Keratinocyte (primary cell): ENCODE results near the gene RTP2. TPM values are rescaled to one million over a fixed set of nuclear protein-coding genes. Genes with fewer than 3 reads are reported as not detected.

Source experiments
- DNase-seq: peaks from one replicate; pipeline ENCODE4 v3.0.0-alpha.2; 2011; ENCODE audit warnings: low read depth, missing footprints, low spot score
- FAIRE-seq: peaks from 2 replicates; lab custom pipeline; 2011; peaks lifted over from hg19 to GRCh38; lab: Jason Lieb, UNC
- H2AFZ ChIP-seq: 2 replicates; pipeline ENCODE4 v1.6.0; 2012; ENCODE audit warnings: low read length, control low read depth, inconsistent platforms; ENCODE audit not compliant: control insufficient read depth
- H3K27ac ChIP-seq: 2 replicates; pipeline ENCODE4 v1.5.1; 2011; ENCODE audit warnings: low read length; ENCODE audit not compliant: control insufficient read depth, insufficient read depth
- H3K27me3 ChIP-seq: 3 replicates; pipeline ENCODE4 v1.6.0; 2011; ENCODE audit warnings: low read length; ENCODE audit not compliant: control insufficient read depth, insufficient read depth; ENCODE audit errors: extremely low read depth
- H3K36me3 ChIP-seq, 2 experiments: 2 replicates in 1 of 2; 3 replicates in 1 of 2; pipeline ENCODE4 v1.5.1; 2011; ENCODE audit warnings: low read length in 2 of 2, mild to moderate bottlenecking in 1 of 2; ENCODE audit not compliant: control insufficient read depth in 2 of 2, insufficient read depth in 2 of 2; ENCODE audit errors: extremely low read depth in 1 of 2
- H3K4me1 ChIP-seq: 3 replicates; pipeline ENCODE4 v1.5.1; 2011; ENCODE audit warnings: low read length; ENCODE audit not compliant: control insufficient read depth, insufficient read depth; ENCODE audit errors: extremely low read depth
- H3K4me2 ChIP-seq: 3 replicates; pipeline ENCODE4 v1.6.0; 2011; ENCODE audit warnings: low read depth, low read length; ENCODE audit not compliant: control insufficient read depth, insufficient read depth; ENCODE audit errors: extremely low read depth
- H3K4me3 ChIP-seq, 3 experiments: fragments of 200-600 bp in 1 of 3; sonication (generic) in 1 of 3; 2 replicates in 2 of 3; 3 replicates in 1 of 3; pipeline ENCODE4 v1.5.1; 2011 to 2016; ENCODE audit warnings: low read length in 3 of 3, mild to moderate bottlenecking in 3 of 3, control low read depth in 2 of 3, inconsistent platforms in 1 of 3, low read depth in 1 of 3, mixed read lengths in 1 of 3, mixed run types in 1 of 3, moderate library complexity in 1 of 3; ENCODE audit not compliant: control insufficient read depth in 2 of 3, insufficient read depth in 2 of 3; ENCODE audit errors: extremely low read depth in 1 of 3
- H3K79me2 ChIP-seq: 2 replicates; pipeline ENCODE4 v1.6.0; 2012; ENCODE audit warnings: low read length; ENCODE audit not compliant: control insufficient read depth, insufficient read depth
- H3K9ac ChIP-seq: 3 replicates; pipeline ENCODE4 v1.6.0; 2011; ENCODE audit warnings: low read length; ENCODE audit not compliant: control insufficient read depth, insufficient read depth; ENCODE audit errors: extremely low read depth
- H3K9me1 ChIP-seq: 3 replicates; pipeline ENCODE4 v1.6.0; 2011; ENCODE audit warnings: low read length; ENCODE audit not compliant: control insufficient read depth, insufficient read depth; ENCODE audit errors: extremely low read depth
- H3K9me3 ChIP-seq: 2 replicates; pipeline ENCODE4 v1.5.1; 2012; ENCODE audit warnings: low read depth, low read length; ENCODE audit not compliant: control insufficient read depth
- H4K20me1 ChIP-seq: 3 replicates; pipeline ENCODE4 v1.6.0; 2011; ENCODE audit warnings: low read length; ENCODE audit not compliant: control insufficient read depth, insufficient read depth; ENCODE audit errors: extremely low read depth
- EZH2 ChIP-seq: IDR thresholded peaks from one replicate; pipeline ENCODE4 v1.6.1; 2012; ENCODE audit warnings: inconsistent platforms, mild to moderate bottlenecking, low read length, moderate library complexity
- dilution Hi-C: fragments of 300-500 bp; cut with MboI; formaldehyde crosslinking; loops from one replicate; pipeline ENCODE4 v1.7.0; 2020; ENCODE audit warnings: low sequenced_read_pairs; ENCODE audit not compliant: extremely low pct_ligation_motif_present
- polyA plus RNA-seq, 5 experiments: library from polyadenylated mRNA; depleted of rRNA in 3 of 5; stranded (reverse) in 3 of 5; stranded (forward) in 1 of 5; unstranded in 1 of 5; fragments of >200 nt; gene quantifications; 1 replicate in 1 of 5; 2 replicates in 3 of 5; 3 replicates in 1 of 5; pipeline versions ENCODE4 v1.2.1 to v1.2.3, GENCODE V29; 2011 to 2012; ENCODE audit warnings: missing spikeins in 2 of 5, low read depth in 1 of 5, low replicate concordance in 1 of 5
- TF ChIP-seq, protein P1 (sequence below), 3 experiments: IDR thresholded peaks in 1 of 3; conservative IDR thresholded peaks in 1 of 3; optimal IDR thresholded peaks in 1 of 3; 2 replicates in 2 of 3; 3 replicates in 1 of 3; pipeline versions ENCODE3 to v1.5.1; 2011; ENCODE audit warnings: low read length in 3 of 3, mild to moderate bottlenecking in 3 of 3, moderate library complexity in 2 of 3, control low read depth in 1 of 3, inconsistent platforms in 1 of 3; ENCODE audit not compliant: insufficient read depth in 2 of 3; ENCODE audit errors: extremely low read depth in 1 of 3

The RTP2 gene
- polyA plus RNA-seq, 1 donor (not counting 4 experiments of a cell fraction or from before 2014, with no cell fraction given): not detected

GRCh38 chr3:187734841-187735240 lies 32.5 kb upstream of the RTP2 start:
- no peaks in the 10 kb centered on the region for H3K27me3 ChIP-seq
- H2AFZ ChIP-seq: no peak overlapping the region
- H3K4me1 ChIP-seq: peaks cover 32% of the 10 kb centered on the region
- no peaks in the 10 kb centered on the region for H4K20me1 ChIP-seq
- no peak overlapping the region for H3K4me3 ChIP-seq
- peaks cover 12 to 23% of the 10 kb centered on the region in 2 experiments for H3K36me3 ChIP-seq
- no peak overlapping the region for H3K4me2 ChIP-seq
- DNase-seq: no peak
- no peak overlapping the region for H3K27ac ChIP-seq
- peaks cover 11% of the 10 kb centered on the region for H3K79me2 ChIP-seq
- no peak overlapping the region for H3K9ac ChIP-seq
- no peak for FAIRE-seq
- H3K9me1 ChIP-seq: no peaks in the 10 kb centered on the region
- TF ChIP-seq EZH2: no peak
- TF ChIP-seq, protein P1, sequence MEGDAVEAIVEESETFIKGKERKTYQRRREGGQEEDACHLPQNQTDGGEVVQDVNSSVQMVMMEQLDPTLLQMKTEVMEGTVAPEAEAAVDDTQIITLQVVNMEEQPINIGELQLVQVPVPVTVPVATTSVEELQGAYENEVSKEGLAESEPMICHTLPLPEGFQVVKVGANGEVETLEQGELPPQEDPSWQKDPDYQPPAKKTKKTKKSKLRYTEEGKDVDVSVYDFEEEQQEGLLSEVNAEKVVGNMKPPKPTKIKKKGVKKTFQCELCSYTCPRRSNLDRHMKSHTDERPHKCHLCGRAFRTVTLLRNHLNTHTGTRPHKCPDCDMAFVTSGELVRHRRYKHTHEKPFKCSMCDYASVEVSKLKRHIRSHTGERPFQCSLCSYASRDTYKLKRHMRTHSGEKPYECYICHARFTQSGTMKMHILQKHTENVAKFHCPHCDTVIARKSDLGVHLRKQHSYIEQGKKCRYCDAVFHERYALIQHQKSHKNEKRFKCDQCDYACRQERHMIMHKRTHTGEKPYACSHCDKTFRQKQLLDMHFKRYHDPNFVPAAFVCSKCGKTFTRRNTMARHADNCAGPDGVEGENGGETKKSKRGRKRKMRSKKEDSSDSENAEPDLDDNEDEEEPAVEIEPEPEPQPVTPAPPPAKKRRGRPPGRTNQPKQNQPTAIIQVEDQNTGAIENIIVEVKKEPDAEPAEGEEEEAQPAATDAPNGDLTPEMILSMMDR (optimal IDR thresholded peaks at IDR 0.05 in 1 of 3, IDR thresholded peaks at IDR 0.05 in 1 of 3, conservative IDR thresholded peaks at IDR 0.05 in 1 of 3; ENCODE audit: extremely low read depth in 1 of 3, insufficient read depth in 2 of 3, low read length in 3 of 3): no peak
- no peaks in the 10 kb centered on the region for H3K9me3 ChIP-seq
- dilution Hi-C loops: loop anchor here (25.0 kb wide), 1 partner anchor 1202 kb away; no protein-coding TSS in a partner anchor

- Histone ChIP-seq H3K79me2 (peaks cover 11% of the 10 kb centered on the region), H3K9ac (no peak overlapping the region), H3K27me3 (no peaks in the 10 kb centered on the region), H3K4me1 (peaks cover 22% of the 10 kb centered on the region), H3K4me2 (no peak overlapping the region), H3K9me1 (no peaks in the 10 kb centered on the region), H3K9me3 (no peaks in the 10 kb centered on the region), H3K4me3 (no peak overlapping the region), H3K36me3 (peaks cover 23 to 33% of the 10 kb centered on the region in 2 experiments), H3K27ac (no peak overlapping the region), H4K20me1 (no peaks in the 10 kb centered on the region), H2AFZ (no peak overlapping the region)
- FAIRE-seq (no peak), DNase-seq (no peak)
- TF ChIP-seq, protein P1 (optimal IDR thresholded peaks at IDR 0.05 in 1 of 3, IDR thresholded peaks at IDR 0.05 in 1 of 3, conservative IDR thresholded peaks at IDR 0.05 in 1 of 3; ENCODE audit: extremely low read depth in 1 of 3, insufficient read depth in 2 of 3, low read length in 3 of 3): no peak
- no peak for TF ChIP-seq EZH2
- dilution Hi-C loops: loop anchor here (25.0 kb wide), 1 partner anchor 1204 kb away; no protein-coding TSS in a partner anchor
Observed at GRCh38 chr3:187733371-187733770, 31.0 kb upstream of the RTP2 start.
